Neural progenitor cell (in vitro differentiated cells): ENCODE results near the gene SEMA6D.

ENCODE experiments used
- EZH2 ChIP-seq: fragments of 200-600 bp; sonication (generic); IDR thresholded peaks from 2 replicates; pipeline ENCODE4 v1.6.1; 2017; ENCODE audit warnings: antibody characterized with exemption, mild to moderate bottlenecking, moderate library complexity
- TF ChIP-seq, protein P1 (sequence below): fragments of 200-600 bp; sonication (generic); IDR thresholded peaks from 2 replicates; pipeline ENCODE4 v1.5.1; 2017; ENCODE audit warnings: antibody characterized with exemption, mild to moderate bottlenecking

DNA sequence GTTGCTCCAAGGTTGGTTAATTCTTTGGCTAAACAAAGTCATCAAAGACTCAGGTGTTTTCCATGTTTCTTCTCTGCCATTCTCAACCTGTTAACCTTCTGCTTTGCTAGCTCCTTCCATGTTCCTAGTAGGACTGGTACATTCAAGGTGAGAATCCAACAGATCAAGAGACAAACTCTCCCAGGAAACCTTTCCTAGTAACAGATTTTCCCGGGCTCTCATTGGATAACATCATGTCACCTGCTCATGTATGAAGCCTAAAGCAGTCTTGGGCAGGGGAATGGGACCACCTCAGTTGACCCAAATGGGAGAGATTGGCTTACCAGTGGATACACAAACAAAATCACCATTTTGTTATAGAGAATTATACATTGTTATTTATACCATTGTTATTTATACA is 14.9 kb downstream of the SEMA6D start:
- TF ChIP-seq, protein P1, sequence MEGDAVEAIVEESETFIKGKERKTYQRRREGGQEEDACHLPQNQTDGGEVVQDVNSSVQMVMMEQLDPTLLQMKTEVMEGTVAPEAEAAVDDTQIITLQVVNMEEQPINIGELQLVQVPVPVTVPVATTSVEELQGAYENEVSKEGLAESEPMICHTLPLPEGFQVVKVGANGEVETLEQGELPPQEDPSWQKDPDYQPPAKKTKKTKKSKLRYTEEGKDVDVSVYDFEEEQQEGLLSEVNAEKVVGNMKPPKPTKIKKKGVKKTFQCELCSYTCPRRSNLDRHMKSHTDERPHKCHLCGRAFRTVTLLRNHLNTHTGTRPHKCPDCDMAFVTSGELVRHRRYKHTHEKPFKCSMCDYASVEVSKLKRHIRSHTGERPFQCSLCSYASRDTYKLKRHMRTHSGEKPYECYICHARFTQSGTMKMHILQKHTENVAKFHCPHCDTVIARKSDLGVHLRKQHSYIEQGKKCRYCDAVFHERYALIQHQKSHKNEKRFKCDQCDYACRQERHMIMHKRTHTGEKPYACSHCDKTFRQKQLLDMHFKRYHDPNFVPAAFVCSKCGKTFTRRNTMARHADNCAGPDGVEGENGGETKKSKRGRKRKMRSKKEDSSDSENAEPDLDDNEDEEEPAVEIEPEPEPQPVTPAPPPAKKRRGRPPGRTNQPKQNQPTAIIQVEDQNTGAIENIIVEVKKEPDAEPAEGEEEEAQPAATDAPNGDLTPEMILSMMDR, result no peak
- no peak for TF ChIP-seq EZH2
